Right lobe of liver (tissue), 6 donors: ENCODE results near the gene STARD4. TPM values are rescaled to one million over a fixed set of nuclear protein-coding genes. Genes with fewer than 3 reads are reported as not detected.

Experiments used
- ATAC-seq, 4 donors: fragments of 200-7000 bp; cut with Tn5 transposase; one replicate each; pipeline ENCODE4 v1.9.1; 2020; ENCODE audit warnings: mild to moderate bottlenecking in 4 of 4, moderate library complexity in 4 of 4
- DNase-seq, 3 donors: peaks; one replicate each; pipeline ENCODE4 v3.0.0-alpha.2; 2020
- H3K27ac ChIP-seq, 3 donors: fragments of 200-600 bp; one replicate each; pipeline ENCODE4 v1.8.0; 2022
- H3K27me3 ChIP-seq, 2 donors: fragments of 200-600 bp; one replicate each; pipeline ENCODE4 v1.8.0; 2022
- H3K36me3 ChIP-seq, 4 donors: fragments of 200-600 bp; sonication (generic) in 1 of 4; one replicate each; pipeline versions ENCODE4 v1.5.1 to v1.8.0; 2017 to 2022; ENCODE audit warnings: control low read depth in 1 of 4
- H3K4me1 ChIP-seq, 4 donors: fragments of 200-600 bp; sonication (generic) in 1 of 4; one replicate each; pipeline versions ENCODE4 v1.5.1 to v1.8.0; 2017 to 2022; ENCODE audit warnings: control low read depth in 1 of 4
- H3K4me3 ChIP-seq, 3 donors: fragments of 200-600 bp; one replicate each; pipeline ENCODE4 v1.8.0; 2022
- H3K9me3 ChIP-seq, 4 donors: fragments of 200-600 bp; sonication (generic) in 1 of 4; one replicate each; pipeline versions ENCODE4 v1.5.1 to v1.8.0; 2017 to 2022; ENCODE audit warnings: control low read depth in 1 of 4
- POLR2A ChIP-seq: fragments of 450-650 bp; IDR thresholded peaks from one replicate; pipeline ENCODE4 v1.6.1; 2017; ENCODE audit warnings: antibody characterized with exemption, mild to moderate bottlenecking
- WGBS: methylation state at CpG from one replicate; pipeline ENCODE4 v1.1.6; 2018; ENCODE audit warnings: low coverage, low lambda C conversion rate; ENCODE audit not compliant: insufficient coverage; ENCODE audit errors: missing lambda C conversion rate; 5-methylcytosine and 5-hydroxymethylcytosine counted together
- intact Hi-C, 2 donors: fragments of 100-400 bp; cut with DNase I; formaldehyde crosslinking; loops; one replicate each; pipeline versions ENCODE4 v1.11.2 to v1.14.1; 2022
- total RNA-seq, 6 experiments: library from RNA; depleted of rRNA in 2 of 6; stranded (reverse); fragments of >200 nt in 2 of 6; fragmentation: NEBNext Ultra II Directional in 3 of 6; extraction: Animal tissue kit (Norgen Biotek cat#: 25700) in 3 of 6; gene quantifications; one replicate each; pipeline versions ENCODE4 v1.1.0 to v1.2.4, GENCODE V29; 2016 to 2023
- TF ChIP-seq, protein P1 (sequence below), 4 donors: fragments of 200-600 bp in 3 of 4; fragments of 450-650 bp in 1 of 4; IDR thresholded peaks; one replicate each; pipeline versions ENCODE4 v1.5.1 to v1.8.0; 2016 to 2022; ENCODE audit warnings: antibody characterized with exemption in 4 of 4, mild to moderate bottlenecking in 2 of 4
- donor health status: DM: no; HTN: yes; CAD: no.
- donor health status: DM: no; HTN: no; CAD: no.
- donor health status: DM: no; HTN: no; CAD: no.
- donor health status: DM: no; HTN: yes; CAD: no.
- donor health status: DM: no; HTN: yes; CAD: no.

STARD4 gene
- total RNA-seq, 6 experiments from 2014 or later, result 6.4 to 30.5 (median 18.1) TPM

DNA sequence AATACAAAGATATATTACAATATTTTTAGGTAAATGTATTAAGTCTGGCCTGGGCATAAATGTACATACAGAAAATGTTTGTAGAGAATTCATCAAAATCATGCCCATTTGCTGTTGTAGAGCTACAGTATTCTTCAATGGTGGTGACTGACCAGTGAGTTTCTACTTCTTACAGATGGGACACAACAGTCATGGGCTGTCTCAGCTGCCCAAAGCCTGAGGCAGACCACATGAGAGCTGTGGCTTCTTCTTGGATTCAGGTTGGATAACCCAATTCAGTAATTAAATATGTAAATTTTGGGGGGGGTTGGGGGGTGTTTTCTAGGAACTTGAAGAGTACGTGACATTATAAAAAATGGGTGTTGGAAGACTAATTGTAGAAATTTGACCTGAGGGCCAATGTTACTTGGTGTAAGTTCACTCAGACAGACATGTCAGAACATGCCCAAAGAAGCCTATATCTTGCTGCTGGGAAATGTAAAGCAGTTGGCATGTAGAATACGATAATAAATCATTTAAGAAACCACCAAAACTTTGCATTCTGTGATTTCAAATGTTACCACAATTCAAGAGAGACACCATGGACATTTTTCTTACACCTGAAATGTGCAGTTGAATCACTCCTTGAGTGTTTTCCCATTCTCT, 17.9 kb downstream of the STARD4 start:
- 95% methylated on average over 2 of the region's 2 CpGs for WGBS
- Histone ChIP-seq H3K36me3 (peaks cover 0 to 10% (median 0%) of the 10 kb centered on the region in 4 donors), H3K27me3 (no peaks in the 10 kb centered on the region), H3K4me1 (no peaks in the 10 kb centered on the region), H3K27ac (no peak overlapping the region), H3K9me3 (no peaks in the 10 kb centered on the region), H3K4me3 (no peak overlapping the region)
- intact Hi-C loops, result no loop called here
- ATAC-seq (no peak), DNase-seq (no peak)
- no peak for TF ChIP-seq POLR2A
- TF ChIP-seq, protein P1, sequence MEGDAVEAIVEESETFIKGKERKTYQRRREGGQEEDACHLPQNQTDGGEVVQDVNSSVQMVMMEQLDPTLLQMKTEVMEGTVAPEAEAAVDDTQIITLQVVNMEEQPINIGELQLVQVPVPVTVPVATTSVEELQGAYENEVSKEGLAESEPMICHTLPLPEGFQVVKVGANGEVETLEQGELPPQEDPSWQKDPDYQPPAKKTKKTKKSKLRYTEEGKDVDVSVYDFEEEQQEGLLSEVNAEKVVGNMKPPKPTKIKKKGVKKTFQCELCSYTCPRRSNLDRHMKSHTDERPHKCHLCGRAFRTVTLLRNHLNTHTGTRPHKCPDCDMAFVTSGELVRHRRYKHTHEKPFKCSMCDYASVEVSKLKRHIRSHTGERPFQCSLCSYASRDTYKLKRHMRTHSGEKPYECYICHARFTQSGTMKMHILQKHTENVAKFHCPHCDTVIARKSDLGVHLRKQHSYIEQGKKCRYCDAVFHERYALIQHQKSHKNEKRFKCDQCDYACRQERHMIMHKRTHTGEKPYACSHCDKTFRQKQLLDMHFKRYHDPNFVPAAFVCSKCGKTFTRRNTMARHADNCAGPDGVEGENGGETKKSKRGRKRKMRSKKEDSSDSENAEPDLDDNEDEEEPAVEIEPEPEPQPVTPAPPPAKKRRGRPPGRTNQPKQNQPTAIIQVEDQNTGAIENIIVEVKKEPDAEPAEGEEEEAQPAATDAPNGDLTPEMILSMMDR (IDR thresholded peaks at IDR 0.05), result no peak

DNA sequence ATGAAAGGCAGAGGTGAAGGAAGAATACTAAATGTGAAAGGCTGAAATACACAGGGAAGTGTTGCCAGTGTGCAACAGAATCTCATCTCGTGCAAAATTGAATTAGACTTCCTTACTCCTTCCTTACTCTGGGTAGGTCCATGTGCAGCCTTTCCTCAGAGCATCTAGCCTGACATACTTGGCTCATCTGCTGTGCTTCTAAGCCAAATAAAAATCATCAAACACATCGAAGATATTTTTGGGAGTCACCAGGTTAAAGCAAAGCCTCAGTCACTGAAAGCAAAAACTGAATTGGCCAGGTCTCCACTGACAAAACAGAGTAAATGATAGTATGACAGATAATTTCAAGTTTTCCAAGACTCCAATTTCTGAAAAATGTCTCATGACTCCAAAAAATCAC, 19.3 kb downstream of the STARD4 start:
- intact Hi-C loops, result no loop called here
- WGBS, result 61% methylated on average over 2 of the region's 2 CpGs
- no peak for DNase-seq
- Histone ChIP-seq H3K4me3 (no peak overlapping the region), H3K27me3 (no peaks in the 10 kb centered on the region), H3K36me3 (no peaks in the 10 kb centered on the region), H3K9me3 (no peaks in the 10 kb centered on the region), H3K4me1 (no peaks in the 10 kb centered on the region), H3K27ac (no peak overlapping the region)
- TF ChIP-seq, protein P1 (IDR thresholded peaks at IDR 0.05), result no peak
- TF ChIP-seq POLR2A, result no peak
- ATAC-seq, result no peak

DNA sequence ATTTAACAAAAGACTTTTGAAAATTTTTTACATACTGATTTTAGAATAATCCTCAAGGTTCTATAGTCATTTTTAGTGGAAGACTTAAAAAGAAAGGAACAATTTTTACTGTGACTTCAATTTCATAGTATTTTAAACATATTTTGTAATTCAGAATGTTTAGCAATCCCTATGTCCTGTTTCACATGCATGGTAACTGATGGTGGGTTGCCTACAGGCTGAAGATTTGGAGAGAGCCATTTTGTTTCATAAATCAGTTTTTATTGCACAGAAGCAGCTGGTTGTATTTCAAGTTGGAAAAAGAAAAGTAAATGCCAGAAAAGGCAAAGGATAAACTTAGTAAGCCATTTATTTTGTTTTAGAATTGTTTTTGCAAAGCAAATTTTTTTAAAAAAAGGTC, 24.0 kb downstream of the STARD4 start:
- intact Hi-C loops, result no loop called here
- DNase-seq (no peak), ATAC-seq (no peak)
- Histone ChIP-seq H3K4me3 (no peak overlapping the region), H3K36me3 (no peaks in the 10 kb centered on the region), H3K27me3 (no peaks in the 10 kb centered on the region), H3K27ac (no peak overlapping the region), H3K9me3 (no peaks in the 10 kb centered on the region), H3K4me1 (no peaks in the 10 kb centered on the region)
- no peak for TF ChIP-seq POLR2A
- TF ChIP-seq, protein P1 (IDR thresholded peaks at IDR 0.05), result no peak

DNA sequence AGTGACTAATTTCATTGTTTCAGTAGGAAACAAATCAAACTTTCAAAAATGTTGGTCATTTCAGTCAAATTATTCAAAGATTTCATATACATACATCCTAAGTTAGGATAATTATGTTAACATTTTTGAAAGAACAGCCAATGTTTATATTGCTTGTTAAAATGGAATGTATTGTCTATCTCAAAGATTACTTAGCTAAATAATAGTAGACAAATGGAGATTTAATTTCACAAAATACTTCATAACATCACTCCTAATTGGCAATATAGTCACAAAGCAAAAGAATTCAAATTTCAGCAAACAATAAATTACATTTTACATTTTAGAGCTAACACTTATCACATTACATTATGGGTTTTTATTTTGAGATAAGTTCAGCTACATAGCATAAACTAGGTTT, 25.4 kb downstream of the STARD4 start:
- H3K4me1 ChIP-seq, result no peaks in the 10 kb centered on the region
- ATAC-seq, result no peak
- DNase-seq, result no peak
- H3K27me3 ChIP-seq, result no peaks in the 10 kb centered on the region
- no peaks in the 10 kb centered on the region for H3K9me3 ChIP-seq
- intact Hi-C loops, result no loop called here
- no peaks in the 10 kb centered on the region for H3K36me3 ChIP-seq
- H3K27ac ChIP-seq, result no peak overlapping the region
- H3K4me3 ChIP-seq, result no peak overlapping the region
- TF ChIP-seq POLR2A, result no peak
- TF ChIP-seq, protein P1 (IDR thresholded peaks at IDR 0.05), result no peak

DNA sequence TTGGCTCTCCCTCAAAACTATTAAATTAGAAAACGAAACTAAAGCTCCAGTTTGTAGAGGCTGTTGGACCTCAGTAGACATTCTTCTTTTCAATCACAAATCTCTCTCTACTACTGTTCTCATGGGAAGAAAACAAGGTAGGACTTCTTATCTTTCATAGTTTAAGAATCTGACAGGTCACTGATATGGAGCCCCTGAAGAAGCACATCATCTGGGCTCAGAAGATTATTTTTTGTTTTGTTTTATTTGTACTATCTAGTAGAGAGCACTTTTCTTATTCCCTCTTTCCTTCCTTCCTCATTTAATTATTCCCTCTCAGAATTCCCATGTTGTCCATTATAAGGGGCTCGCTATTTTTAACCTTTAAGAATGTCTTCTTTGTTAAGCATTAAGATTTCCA, 26.3 kb downstream of the STARD4 start:
- ATAC-seq (no peak), DNase-seq (no peak)
- no peak for TF ChIP-seq POLR2A
- TF ChIP-seq, protein P1 (IDR thresholded peaks at IDR 0.05), result no peak
- 51% methylated on average over 2 of the region's 2 CpGs for WGBS
- no peaks in the 10 kb centered on the region for H3K27me3 ChIP-seq
- H3K36me3 ChIP-seq, result no peaks in the 10 kb centered on the region
- H3K9me3 ChIP-seq, result no peaks in the 10 kb centered on the region
- intact Hi-C loops, result no loop called here
- H3K4me3 ChIP-seq, result no peak overlapping the region
- H3K27ac ChIP-seq, result no peak overlapping the region
- no peaks in the 10 kb centered on the region for H3K4me1 ChIP-seq
